GM19395 (cell line): ENCODE measurements around the gene SMARCA2.

Experiments
- ATAC-seq: cut with Tn5 transposase; IDR thresholded peaks from one replicate; pipeline ENCODE4 v1.9.1; 2021; ENCODE audit warnings: mild to moderate bottlenecking, moderate library complexity; ENCODE audit not compliant: unreplicated experiment

SMARCA2 gene

DNA sequence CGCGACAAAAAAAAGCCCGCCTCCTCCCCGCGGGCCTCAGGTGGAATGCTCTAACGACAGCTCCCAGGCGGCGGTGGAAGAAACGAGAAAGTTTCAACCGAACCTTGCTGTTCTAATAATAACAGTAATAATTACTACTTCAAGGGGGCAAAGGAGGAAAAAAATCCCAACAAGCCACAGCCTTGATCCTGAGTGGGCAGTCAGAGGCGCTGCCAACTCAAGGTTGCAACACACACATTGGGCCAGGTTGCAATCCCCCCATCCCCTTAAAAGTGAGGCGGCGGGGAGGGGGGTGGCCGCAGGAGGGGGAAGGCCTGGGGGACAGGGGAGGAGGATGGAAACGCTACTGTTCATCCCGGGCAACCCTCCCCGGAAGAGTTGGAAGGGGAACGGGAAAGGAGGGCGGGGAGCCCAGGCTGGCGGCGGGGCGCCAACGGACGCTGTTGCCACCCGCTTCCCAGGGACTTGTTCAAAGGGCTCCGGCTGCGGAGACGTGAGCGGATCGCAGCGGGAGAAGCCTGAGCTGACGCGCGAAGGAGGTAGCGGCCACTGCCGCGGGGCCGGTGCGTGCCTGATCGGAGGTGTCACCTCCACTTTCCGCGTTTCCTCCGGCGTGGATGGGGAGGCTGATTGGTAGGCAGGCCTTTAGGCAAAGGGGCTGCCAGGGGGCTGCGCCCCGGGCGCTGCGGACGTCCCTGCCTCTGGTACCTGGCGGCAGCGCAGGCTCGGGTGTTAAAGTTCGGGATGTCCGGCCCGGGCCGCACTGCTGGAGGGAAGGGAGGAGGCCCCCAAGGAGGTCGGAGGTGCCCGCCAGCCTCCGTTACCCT lies 647 bp downstream of the SMARCA2 start:
- peak; percentile 2 for ATAC-seq

DNA sequence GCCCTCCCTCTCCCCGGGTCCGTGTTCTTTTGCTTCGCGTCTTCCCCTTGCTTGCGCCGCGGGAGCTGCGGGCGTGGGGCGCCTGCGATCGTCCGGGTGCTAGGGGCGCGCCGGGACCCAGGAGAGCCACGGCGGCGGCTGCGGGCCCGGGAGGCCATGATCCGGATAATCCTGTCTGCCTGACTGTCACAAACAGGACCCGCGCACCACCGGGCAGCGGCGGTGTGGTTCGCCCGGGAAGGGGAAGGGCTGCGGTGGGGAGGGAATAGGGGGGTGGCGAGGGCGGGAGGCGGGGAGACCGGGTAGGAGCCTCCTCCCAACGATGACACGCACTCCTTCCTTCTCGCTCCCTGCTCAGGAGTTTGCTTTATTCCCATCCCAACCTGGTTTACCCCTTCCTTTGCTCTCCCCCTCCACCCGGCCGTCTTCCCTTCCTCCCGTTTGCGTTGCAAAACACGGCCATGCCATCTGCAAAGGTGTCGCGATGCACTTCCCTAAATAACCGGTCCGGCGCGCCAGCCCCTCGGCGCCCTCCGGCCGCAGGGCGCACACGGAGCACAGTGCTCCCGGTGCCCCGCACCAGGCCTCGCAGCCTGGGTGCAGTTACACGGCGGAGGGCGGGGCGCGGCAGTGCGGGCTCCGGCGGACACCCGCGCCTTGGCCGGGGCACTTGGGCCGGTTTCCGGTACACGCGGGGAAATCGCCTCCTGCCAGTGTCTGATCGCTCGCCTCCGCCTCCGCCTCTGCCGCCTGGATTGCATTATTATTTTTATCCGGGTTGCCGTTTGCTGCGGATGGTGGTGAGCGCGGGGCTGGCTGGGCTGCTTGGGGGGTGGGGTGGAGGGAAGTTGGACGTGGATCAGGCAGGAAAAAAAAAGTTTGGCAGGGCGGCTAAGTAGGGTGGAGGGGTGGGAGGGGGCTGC lies 1.5 kb downstream of the SMARCA2 start:
- no peak for ATAC-seq

DNA sequence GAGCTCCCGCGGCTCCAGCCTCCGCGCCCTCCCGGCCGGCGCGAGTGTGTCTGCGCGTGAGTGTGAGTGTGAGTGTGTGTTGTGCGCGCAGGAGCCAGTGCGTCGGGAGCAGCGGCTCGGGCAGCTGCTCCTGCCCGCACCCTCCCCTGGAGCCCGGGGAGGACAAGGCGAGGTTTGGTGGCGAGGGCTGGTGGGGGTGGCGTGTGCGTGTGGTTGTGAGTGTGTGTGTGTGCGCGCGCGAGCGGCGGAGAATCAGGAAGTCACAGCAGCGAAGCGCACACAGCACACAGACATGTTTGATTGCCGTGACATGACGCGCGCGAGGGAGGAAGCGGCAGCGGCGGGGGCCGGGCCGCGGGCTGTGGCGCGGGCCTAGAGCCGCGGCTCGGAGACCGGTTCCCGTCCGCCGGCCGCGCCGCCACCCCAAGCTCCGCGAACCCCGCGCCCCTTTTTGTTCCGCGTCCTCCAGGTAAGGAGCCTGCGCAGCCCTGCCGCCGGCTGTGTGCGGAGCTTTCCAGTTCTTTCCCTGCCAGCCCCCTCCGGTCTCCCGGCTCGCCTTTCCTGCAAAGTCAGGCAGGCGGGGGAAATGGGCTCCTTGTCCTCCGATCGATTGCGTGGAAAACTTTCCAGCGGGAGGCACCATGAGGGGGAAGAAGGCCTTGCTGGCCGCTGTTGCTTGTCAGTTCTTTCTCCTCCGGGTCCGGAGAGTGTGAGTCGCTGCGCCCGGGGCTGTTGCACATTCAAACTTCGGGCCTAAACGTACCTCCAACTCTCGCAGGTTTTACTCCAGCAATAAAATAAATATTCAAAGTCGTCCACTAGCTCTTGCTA lies 2.4 kb downstream of the SMARCA2 start:
- peak; percentile 28 for ATAC-seq

DNA sequence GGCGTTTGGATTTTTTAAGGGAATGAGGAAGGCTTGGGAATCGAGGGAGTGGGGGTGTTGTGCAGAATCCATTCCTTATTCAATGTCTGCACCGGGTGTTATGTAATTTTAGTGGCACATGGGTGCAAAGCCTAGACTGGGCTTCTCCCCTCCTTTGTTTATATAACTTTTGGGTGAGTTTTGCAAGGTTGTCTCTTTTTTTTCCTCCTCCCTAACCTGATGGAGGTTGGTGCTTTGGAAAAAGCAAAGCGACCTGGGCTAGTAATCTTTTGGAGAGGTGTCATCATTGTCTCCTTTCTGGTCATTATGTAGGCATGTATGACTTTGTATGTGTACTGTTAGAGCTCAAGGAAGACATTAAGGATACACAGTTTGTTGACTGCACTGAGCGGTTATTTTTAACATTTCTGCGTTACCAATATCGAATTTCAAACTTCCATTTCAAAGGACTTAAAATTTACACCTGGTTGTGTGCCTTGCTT lies 3.1 kb downstream of the SMARCA2 start:
- ATAC-seq = no peak

DNA sequence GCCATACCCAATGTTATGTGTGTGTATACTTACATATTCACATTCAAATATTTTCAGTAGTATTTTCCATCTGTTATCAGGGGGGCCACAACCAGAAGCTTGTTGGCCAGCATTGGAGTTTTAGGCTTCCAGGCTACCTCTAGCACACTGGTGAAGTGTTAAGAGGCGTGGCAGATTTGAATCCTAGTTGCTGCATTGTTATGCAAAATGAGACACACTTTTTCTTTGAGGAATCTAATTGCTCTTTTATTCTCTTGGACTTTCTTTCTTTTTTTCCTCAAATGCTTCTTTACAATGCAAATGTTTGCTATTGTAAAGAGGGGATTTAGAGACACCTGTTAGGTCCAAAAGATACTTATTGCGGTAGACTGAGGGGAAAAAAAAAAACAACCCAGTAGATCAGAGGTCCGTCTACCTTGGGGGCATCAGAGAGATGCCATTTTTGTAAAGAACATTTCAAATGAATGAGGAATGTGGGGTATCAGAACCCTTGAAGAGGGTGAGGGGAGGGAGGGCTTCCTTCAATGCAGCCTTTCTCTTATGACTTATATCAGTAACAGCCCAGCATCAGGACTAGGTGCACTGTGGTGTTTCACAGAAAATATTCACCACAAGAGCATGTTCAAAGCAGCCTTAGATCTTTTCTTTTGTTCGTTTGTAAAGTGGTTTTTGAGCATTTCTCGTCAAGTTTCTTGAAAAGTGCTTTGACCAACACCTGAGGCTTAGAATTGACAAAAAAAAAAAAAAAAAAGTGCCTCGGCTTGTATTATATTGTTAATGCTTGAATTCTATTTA lies 3.8 kb downstream of the SMARCA2 start:
- no peak for ATAC-seq

DNA sequence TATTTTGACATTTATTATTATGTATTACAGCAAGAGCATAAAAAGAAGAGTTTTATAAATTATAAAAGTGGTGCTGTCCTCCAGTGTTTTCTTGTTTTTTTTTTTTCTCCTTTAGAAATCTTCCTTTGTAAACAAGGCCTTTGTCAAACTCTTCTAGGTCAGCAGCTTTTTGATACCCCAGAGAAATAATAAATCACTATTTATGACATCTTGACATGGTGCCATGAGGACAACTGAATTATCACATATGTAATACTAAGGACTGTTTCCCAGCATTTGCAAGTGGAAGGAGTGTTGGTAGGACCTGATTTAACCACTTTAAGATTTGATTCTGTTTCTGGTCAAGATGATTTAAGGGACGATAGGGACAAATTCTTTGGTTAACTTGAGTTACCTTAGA lies 4.6 kb downstream of the SMARCA2 start:
- ATAC-seq = no peak

DNA sequence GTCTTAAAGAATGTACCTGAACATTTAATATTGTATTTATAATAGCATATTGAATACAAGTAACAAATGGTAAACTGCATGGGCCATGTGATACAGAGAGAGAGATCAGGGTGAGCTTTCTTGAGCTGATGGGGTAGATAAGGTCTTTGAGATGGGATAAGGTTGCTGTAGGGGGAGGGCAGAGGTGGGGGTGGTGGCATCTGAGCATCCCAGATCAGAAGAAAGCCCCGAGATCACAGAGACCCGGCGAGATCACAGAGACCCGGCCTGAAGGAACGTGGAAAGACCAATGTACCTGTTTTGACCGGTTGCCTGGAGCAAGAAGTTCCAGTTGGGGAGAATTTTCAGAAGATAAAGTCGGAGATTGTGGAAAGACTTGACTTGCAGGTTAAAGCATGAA lies 6.6 kb downstream of the SMARCA2 start:
- no peak for ATAC-seq

DNA sequence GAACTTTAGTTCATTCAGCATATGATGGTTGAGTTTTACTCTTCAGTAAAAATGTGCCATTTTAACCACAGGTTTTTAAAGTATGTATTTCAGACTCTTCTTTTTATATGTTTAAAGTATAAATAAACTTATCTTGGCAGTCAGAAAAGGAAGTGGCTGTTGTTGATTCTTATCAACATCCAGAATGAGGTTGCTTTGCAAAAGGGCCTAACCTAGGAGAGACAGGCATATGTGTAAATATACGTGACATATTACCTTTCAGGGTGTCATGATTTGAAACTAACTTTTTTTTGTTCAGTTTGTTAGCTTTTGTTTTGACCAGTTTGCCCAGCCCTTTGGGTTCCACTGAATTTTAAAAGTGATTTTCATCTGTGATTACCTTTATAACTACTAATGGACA lies 7.4 kb downstream of the SMARCA2 start:
- no peak for ATAC-seq

DNA sequence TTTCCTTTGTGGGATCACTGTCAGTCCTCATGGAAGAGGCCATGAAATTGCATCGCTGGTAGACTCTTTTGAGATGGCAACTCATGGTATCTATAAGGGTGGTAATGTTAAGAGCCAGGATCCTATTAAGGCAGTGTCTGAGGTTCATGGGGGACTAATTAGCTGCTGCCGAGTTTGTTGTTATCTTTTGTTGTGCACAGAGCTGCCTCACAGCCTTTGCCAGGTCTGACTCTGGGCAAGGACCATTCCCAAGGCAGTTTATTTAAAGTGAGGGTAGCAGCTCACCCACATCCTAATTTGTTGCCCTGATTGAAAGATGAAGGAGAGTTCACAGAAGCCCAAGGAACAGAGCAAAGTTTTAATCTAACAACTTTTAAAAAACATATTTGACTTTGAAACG lies 7.9 kb downstream of the SMARCA2 start:
- ATAC-seq = no peak

DNA sequence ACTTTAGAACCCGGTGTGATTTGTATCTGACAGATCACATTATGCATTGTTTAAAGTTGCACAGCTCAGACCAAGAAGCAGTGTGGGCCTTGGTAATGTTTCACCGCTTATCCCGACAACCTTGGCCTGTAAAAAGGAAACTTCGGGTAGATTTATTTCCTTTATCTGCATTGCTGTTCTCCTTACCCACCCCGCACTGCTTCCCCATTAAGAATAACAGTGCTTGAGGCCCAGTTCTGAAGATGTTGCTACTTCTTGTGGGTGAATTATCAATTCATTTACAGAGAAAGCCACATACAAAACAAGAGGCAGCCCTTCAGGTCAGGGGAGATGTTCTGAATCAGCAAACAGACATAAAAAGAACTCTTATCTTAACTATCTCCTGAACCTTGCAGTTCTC lies 8.4 kb downstream of the SMARCA2 start:
- ATAC-seq = peak; percentile 52

DNA sequence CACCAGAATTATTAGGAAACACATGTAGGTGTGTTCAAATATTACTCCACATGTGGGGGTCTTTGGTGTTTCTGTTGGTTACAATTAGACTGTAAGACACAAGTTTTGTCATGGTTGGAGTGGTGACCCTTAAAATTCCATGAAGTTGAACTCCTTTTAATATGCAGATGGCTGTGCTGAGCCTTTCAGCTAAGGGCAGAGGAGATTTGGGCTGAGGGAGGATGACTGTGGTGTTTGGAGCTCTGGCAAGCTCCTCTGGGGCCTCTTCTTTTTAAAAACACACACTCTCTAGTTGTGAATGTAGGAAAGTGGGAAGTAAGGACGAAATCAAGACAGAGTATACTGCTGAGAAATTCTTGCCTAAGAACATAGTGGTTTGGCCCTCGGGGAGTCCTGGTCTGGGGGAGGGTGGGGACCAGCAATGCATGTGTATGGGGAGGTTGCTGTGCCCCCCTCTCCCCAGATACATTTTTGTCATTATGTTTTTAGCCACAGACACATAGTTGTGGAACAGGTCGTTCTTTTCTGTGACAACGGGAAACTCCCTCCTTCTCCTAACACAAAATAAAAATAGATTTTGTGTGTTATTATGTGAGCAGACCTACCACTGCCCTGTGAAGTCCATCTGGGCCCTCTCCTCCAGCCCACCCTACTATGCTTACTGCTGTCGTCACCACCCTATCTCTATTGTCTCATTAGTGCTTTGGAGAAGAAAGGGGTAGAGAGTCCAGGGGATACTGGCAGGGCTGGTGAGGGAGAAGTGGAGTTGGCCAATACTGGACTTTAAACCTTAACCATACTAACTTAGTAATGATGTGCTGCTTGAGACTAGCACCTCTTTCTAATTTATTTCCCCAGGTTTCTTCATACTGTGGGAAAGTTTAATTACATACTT lies 10.0 kb downstream of the SMARCA2 start:
- ATAC-seq = no peak

DNA sequence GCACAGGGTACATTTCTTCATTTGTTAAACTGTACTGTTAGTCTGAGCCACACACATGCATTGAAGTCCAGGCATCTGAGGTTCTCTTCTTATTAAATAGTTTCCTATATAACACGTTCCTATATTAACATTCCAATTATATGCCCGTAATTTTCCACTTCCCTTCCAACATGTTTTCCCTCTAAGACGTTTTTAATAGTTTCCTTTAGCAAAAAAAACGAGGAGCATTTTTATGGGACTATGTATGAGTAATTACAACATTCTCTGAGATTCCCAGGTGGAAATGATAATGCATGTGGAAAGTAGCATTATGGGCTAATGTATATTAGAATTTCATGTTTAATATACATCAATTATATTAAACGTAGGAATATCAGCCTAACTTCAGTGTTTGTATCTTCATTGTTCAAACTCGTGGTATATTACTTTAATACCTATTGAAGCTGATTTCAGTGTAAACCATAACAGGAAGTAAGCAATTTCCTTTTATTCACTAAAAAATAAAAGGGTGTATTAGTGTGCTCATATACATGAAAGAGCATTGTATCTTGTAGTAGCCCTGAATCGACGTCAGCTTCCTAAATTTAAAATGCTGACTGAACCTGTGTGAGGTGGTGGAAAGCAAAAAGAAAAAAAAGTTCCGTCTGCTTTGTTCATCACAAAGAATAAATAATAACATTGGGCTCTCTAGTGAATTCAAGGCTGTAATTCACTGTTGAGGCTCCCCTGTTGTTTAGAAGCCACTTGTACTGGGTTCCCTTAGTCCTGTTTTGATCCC lies 11.3 kb downstream of the SMARCA2 start:
- ATAC-seq = no peak

DNA sequence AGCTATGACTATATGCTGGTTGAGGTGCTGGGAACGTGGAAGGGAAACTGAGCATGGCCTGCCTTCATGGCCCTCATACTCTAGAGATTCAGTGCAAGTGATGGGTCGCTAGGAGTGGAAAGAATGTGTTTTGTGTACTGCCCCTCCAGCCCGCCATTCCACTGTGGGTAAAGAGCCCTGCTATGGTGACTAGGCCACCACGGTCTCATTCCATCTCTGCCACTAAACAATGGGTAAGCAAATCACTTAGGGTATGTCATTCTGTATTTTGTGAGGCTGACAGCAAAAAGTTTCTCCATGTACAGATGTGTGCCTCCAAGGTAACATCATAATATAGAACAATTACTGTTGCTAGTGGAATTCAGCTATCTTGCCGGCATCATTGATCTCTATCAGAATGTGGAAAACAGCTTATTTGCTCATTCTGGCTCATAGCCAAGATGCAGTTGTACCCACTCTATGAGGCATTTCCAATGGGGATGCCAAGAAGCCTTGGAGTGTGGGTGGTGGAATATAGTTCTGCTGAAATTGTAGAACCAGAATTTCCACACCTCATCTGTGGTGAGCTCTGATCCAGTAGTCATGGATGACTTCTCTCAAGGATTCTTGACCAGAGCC lies 12.5 kb downstream of the SMARCA2 start:
- no peak for ATAC-seq

DNA sequence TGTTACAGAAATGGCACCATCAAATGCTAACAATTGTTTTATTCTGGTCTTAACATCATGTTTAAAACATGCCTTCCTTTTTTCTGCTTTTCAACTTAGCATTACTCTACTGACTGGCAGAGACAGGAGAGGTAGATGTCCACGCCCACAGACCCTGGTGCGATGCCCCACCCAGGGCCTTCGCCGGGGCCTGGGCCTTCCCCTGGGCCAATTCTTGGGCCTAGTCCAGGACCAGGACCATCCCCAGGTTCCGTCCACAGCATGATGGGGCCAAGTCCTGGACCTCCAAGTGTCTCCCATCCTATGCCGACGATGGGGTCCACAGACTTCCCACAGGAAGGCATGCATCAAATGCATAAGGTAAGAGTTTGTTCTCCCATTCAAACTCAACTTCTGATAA lies 13.7 kb downstream of the SMARCA2 start:
- no peak for ATAC-seq

DNA sequence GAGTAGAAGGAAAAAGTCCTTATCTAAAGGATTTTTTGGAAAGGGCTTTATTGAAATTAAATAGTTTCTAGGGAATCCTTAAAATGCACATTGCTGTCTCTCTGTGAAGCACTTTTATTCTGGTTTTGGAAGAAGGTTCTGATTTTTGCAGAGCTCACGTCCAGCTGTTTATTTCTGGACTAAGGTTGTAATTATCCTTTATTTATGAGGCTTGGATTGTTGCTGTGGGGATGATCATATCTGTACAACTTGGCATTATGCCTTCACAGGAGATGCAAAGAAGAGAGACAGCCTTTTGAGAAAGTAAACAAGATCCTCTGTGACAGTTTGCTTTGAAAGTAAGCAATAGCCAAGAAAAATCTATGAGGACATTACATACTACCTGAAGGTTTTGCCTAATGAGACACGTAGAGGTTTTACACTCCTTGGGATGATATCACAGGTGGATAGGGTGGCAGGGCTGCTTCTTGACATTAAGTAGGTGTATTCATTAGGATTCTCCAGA lies 14.6 kb downstream of the SMARCA2 start:
- ATAC-seq = no peak

DNA sequence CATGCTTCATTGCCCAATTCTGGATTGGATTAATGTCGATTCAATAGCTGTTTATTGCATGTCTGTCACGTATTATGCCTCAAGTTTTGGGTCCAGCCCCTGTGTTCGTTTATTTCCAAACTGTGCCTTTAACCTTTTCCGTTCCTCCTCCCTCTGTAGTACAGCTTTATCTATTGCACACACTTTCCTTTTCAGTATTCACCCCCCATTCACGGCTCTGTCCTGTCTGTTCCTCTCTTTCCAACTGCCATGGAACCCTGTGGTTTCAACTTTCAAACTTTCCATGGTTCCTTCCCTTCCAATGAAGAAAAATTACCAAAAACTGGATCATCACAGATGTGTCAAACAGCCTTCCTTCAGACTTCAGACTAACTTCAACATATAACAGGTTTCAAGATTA lies 17.1 kb downstream of the SMARCA2 start:
- ATAC-seq = no peak

DNA sequence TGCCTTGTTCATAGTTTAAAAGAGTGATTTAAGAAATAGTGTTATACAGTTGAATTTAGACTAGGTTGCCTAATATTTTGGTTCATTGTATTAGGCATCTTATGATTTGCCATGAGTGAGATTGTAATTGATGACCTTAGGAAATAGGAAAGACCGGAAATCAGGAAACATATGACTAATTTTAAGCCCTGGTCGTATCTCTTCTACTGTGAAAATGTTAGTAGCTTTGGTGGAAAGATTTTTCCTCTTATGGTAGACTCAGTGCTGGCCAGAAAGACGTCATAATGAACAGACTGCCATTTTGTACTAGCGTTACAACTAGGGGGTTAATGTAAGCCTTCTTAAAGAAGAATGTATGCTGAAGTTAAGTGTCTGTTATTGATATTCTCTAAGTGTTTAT lies 21.7 kb downstream of the SMARCA2 start:
- no peak for ATAC-seq
